SH-SY5Y (cell line): ENCODE measurements around the gene CTBP1.

Experiments used
- GATA2 ChIP-seq: IDR thresholded peaks from 2 replicates; pipeline ENCODE4 v1.6.1; 2011; ENCODE audit warnings: mild to moderate bottlenecking, low read depth, low read length
- GATA3 ChIP-seq: IDR thresholded peaks from 2 replicates; pipeline ENCODE4 v1.6.1; 2011; ENCODE audit warnings: low read depth, mild to moderate bottlenecking, low read length, moderate library complexity

DNA sequence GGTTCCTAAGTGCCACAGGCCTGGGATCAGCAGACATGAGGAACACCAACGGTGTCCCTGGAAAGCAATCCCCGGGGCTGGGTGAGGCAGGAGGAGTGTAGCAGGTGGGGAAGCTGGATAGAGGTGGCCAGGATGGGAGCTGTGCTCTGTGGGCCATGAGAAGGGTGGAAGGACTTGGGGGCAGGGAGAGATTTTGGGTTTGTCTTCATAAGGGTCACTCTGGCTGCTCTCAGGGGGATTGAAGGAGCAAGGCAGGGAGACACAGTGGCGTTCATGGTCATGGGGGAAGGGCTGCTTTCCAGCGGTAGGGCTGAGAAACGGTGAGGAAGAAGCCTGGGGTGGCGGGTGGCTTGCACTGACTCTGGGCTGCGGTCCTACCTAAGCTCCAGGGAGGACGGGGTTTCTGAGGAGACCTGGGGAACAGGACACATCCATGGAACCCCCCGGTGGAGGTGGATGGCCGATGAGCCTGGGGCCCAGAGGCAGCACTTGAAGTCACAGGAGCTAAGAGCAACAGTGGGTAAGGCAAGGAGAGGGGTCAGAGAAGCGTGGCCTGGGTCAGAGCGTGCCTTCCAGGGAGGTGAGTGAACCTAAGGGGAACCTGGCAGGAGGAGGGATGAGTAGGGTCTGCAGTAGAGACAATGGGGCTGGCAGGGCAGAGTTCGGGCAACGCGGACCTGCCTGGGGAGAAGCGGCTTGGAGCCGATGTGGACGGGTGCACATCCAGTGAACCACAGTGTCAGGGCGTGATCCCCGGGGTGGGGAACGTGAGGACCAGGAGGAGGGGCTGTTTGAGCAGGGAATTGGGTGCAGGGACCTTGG, 12.4 kb upstream of the CTBP1 start:
- TF ChIP-seq GATA3 (no peak), GATA2 (no peak)
